ENCODE measurements around the gene LITAF.

DNA sequence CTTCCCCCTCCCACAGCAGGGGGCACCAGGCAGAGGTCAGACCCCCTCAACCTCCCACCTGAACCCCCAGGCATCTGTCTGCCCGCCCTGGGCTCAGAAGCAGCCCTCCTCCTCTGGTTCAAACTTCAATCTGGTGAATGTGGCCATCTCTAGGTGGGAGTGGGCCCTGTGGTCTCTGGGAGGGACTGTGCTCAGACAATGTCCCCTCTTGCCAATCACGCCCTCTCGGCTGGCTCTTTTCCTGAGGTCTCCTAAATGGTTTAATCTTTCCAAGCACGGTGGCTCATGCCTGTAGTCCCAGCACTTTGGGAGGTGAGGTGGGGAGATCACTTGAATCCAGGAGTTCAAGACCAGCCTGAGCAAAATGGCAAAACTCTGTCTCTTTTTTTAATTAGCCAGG, 15.2 kb downstream of the LITAF start:
- TF ChIP-seq, protein P1, sequence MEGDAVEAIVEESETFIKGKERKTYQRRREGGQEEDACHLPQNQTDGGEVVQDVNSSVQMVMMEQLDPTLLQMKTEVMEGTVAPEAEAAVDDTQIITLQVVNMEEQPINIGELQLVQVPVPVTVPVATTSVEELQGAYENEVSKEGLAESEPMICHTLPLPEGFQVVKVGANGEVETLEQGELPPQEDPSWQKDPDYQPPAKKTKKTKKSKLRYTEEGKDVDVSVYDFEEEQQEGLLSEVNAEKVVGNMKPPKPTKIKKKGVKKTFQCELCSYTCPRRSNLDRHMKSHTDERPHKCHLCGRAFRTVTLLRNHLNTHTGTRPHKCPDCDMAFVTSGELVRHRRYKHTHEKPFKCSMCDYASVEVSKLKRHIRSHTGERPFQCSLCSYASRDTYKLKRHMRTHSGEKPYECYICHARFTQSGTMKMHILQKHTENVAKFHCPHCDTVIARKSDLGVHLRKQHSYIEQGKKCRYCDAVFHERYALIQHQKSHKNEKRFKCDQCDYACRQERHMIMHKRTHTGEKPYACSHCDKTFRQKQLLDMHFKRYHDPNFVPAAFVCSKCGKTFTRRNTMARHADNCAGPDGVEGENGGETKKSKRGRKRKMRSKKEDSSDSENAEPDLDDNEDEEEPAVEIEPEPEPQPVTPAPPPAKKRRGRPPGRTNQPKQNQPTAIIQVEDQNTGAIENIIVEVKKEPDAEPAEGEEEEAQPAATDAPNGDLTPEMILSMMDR (conservative IDR thresholded peaks at IDR 0.05; ENCODE audit: low read depth, low read length): no peak
- TF ChIP-seq BHLHE40 (IDR thresholded peaks at IDR 0.05; ENCODE audit: low read depth, low read length) (no peak), SMC3 (IDR thresholded peaks at IDR 0.05; ENCODE audit: low read depth, low read length) (no peak), POLR2A (IDR thresholded peaks at IDR 0.05; ENCODE audit: low read depth, low read length) (no peak), RCOR1 (IDR thresholded peaks at IDR 0.05; ENCODE audit: insufficient replicate concordance, low read length) (no peak), RFX5 (IDR thresholded peaks at IDR 0.05; ENCODE audit: low read depth, low read length) (no peak), MAFK (IDR thresholded peaks at IDR 0.05; ENCODE audit: low read depth, low read length) (no peak), CEBPB (IDR thresholded peaks at IDR 0.05; ENCODE audit: low read depth, low read length) (no peak), NFE2L2 (IDR thresholded peaks at IDR 0.05; ENCODE audit: low read depth, low read length) (no peak)
- TF ChIP-seq, protein P2, sequence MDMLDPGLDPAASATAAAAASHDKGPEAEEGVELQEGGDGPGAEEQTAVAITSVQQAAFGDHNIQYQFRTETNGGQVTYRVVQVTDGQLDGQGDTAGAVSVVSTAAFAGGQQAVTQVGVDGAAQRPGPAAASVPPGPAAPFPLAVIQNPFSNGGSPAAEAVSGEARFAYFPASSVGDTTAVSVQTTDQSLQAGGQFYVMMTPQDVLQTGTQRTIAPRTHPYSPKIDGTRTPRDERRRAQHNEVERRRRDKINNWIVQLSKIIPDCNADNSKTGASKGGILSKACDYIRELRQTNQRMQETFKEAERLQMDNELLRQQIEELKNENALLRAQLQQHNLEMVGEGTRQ (IDR thresholded peaks at IDR 0.05; ENCODE audit: low read depth, low read length): no peak
